ENCODE measurements around the gene EPN1.

EPN1 gene

DNA sequence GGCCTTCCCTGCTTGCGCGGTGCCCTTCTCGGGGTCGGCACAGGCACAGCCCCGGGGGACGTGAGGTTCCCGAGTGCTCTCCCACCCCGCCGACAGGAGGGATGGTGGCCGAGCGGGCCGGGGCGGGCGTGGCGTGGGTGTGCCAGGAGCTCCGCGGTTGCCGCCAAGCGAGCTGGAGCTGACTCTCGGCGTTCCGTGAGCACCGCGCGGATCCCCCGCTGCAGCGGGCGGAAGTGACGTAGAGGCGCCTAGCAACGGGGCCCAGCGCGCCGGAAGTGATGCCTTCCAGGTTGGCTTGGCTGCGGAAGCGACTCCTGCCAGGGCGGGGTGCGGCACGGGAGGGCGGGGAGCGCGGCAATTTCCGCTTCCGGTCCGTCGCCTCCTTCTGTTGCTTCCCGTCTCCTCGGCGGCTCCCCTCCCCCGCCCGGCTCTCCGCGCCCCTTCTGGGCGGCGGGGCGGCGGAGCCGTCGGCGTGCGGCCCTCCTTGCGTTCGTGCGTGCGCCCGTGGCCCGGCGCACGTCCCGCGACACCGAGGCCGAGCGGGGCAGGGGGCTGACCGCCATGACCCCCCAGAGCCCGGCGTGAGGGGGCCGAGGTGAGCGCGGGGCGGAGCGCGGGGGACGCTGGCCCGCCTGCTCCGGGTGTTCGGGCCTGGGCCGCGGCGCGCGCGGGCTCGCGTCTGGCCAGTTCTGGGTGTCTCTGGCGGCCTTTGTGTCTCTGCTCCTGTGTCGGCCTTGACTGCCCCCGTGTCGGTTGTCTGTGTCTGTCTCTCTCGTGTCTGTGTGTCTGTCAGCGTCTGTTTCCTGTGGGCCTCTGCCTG, at the start of gene EPN1:
TSS of gene EPN1 (plus strand) at position 386 of the 820 bp plus-strand sequence. CDS start 3,402 bp downstream, outside the sequence.
- Histone ChIP-seq H3K4me3 (ENCODE audit: low read length in 2 of 2) (peak within 1 kb of the TSS; percentile 96), H3K4me1 (ENCODE audit: control insufficient read depth, insufficient read depth, low read length) (peaks cover 39% of the 10 kb centered on the region), H3K9ac (ENCODE audit: low read length in 2 of 2) (peak within 1 kb of the TSS; percentile 93 to 94), H3K9me3 (ENCODE audit: control insufficient read depth in 2 of 2, low read length in 2 of 2) (no peaks in the 10 kb centered on the region), H3K27me3 (ENCODE audit: control insufficient read depth in 1 of 2, insufficient read depth in 2 of 2, low read length in 2 of 2) (no peaks in the 10 kb centered on the region), H3K36me3 (ENCODE audit: control insufficient read depth in 2 of 2, insufficient read depth in 2 of 2, low read length in 2 of 2) (peaks cover 22 to 27% of the 10 kb centered on the region in 2 donors), H3K27ac (ENCODE audit: low read length) (peak within 1 kb of the TSS; percentile 71)

DNA sequence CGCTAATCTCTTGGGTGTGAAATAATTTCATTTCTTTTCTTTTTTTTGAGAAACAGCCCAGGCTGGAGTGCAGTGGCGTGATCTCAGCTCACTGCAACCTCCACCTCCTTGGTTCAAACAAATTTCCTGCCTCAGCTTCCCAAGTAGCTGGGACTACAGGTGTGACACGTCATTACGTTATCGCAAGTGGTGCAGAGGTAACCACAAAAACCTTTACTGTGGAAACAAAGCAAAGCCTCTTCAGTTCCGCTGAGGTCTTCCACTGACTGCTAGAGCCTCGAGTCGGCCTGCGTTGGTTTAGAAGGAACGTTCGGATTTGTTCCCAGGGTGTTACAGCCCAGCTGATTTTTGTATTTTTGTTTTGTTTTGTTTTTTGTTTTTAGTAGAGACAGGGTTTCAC, 48.7 kb upstream of the EPN1 start:
- H3K9ac ChIP-seq (ENCODE audit: low read length in 2 of 2) = no peak overlapping the region
- no peaks in the 10 kb centered on the region for H3K9me3 ChIP-seq (ENCODE audit: control insufficient read depth in 2 of 2, low read length in 2 of 2)
- H3K4me1 ChIP-seq (ENCODE audit: control insufficient read depth, insufficient read depth, low read length) = peaks cover 3% of the 10 kb centered on the region
- no peak overlapping the region for H3K4me3 ChIP-seq (ENCODE audit: low read length in 2 of 2)
- H3K36me3 ChIP-seq (ENCODE audit: control insufficient read depth in 2 of 2, insufficient read depth in 2 of 2, low read length in 2 of 2) = no peaks in the 10 kb centered on the region
- no peak overlapping the region for H3K27ac ChIP-seq (ENCODE audit: low read length)
- no peaks in the 10 kb centered on the region for H3K27me3 ChIP-seq (ENCODE audit: control insufficient read depth in 1 of 2, insufficient read depth in 2 of 2, low read length in 2 of 2)

DNA sequence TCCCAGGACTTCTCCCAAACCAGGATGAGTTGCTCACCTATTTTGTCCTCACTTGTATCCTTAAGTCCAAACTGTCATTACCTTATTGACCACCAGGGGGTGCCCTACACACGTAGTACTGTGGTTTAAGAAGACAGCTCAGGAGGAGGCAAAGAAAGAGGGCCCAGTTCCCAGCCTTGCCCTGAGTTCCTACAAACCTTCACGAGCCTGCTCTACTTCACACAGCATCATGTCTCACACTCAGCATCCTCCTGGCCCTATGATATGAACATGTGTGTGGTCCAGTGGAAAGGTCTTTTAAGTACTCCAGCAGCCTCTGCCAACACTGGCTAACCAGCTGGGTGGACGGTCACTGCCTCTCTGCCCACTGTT, 42.6 kb upstream of the EPN1 start:
- Histone ChIP-seq H3K4me1 (ENCODE audit: control insufficient read depth, insufficient read depth, low read length) (peaks cover 26% of the 10 kb centered on the region), H3K4me3 (ENCODE audit: low read length in 2 of 2) (no peak overlapping the region), H3K36me3 (ENCODE audit: control insufficient read depth in 2 of 2, insufficient read depth in 2 of 2, low read length in 2 of 2) (no peaks in the 10 kb centered on the region), H3K9me3 (ENCODE audit: control insufficient read depth in 2 of 2, low read length in 2 of 2) (no peaks in the 10 kb centered on the region), H3K9ac (ENCODE audit: low read length in 2 of 2) (peak overlapping the region; percentile 5 to 60), H3K27me3 (ENCODE audit: control insufficient read depth in 1 of 2, insufficient read depth in 2 of 2, low read length in 2 of 2) (no peaks in the 10 kb centered on the region), H3K27ac (ENCODE audit: low read length) (peak overlapping the region; percentile 37)

DNA sequence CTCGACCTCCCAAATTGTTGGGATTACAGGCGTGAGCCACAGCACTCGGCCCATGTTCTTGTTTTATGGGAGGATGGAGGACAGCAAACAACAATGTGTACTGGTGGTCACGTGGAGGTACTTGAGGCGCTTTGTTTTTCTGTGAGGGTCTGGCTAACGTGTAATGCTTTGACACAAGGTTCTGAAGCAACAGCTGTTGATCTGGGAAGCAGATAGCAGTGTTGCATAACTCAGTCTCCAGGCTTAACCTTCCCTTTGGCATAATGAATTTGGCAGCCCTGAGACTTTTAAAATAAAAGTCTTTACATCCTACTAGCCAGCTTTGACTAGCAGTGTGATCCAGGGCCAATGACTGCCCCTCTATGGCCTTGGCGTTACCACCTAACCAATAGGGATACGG, 41.2 kb upstream of the EPN1 start:
- H3K4me3 ChIP-seq (ENCODE audit: low read length in 2 of 2) = no peak overlapping the region
- H3K4me1 ChIP-seq (ENCODE audit: control insufficient read depth, insufficient read depth, low read length) = peaks cover 29% of the 10 kb centered on the region
- no peaks in the 10 kb centered on the region for H3K9me3 ChIP-seq (ENCODE audit: control insufficient read depth in 2 of 2, low read length in 2 of 2)
- H3K9ac ChIP-seq (ENCODE audit: low read length in 2 of 2) = peak overlapping the region in 1 of 2 donors; percentile 100
- H3K36me3 ChIP-seq (ENCODE audit: control insufficient read depth in 2 of 2, insufficient read depth in 2 of 2, low read length in 2 of 2) = no peaks in the 10 kb centered on the region
- no peaks in the 10 kb centered on the region for H3K27me3 ChIP-seq (ENCODE audit: control insufficient read depth in 1 of 2, insufficient read depth in 2 of 2, low read length in 2 of 2)
- peak overlapping the region; percentile 100 for H3K27ac ChIP-seq (ENCODE audit: low read length)

DNA sequence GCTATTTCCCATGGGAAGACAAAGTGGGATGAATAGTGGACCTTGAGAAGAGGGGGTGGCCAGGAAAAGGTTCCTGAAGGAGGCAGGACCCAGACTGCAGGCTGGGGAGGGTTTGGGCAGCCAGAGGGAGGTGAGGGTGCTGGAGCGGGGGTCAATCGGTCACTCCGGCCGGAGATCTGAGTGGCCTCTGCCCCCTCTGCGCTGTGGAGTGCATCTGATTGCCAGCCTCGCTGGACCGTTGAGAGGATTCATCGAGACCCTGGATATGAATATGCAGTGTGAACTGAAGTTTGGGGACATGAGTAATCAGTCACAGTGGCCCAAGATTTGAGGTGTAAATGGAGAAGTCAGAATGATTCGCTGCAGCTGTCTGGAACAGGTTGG, 39.7 kb upstream of the EPN1 start:
- no peaks in the 10 kb centered on the region for H3K27me3 ChIP-seq (ENCODE audit: control insufficient read depth in 1 of 2, insufficient read depth in 2 of 2, low read length in 2 of 2)
- H3K27ac ChIP-seq (ENCODE audit: low read length) = peak overlapping the region; percentile 100
- H3K4me1 ChIP-seq (ENCODE audit: control insufficient read depth, insufficient read depth, low read length) = peaks cover 43% of the 10 kb centered on the region
- peak overlapping the region; percentile 100 for H3K4me3 ChIP-seq (ENCODE audit: low read length in 2 of 2)
- H3K9ac ChIP-seq (ENCODE audit: low read length in 2 of 2) = peak overlapping the region; percentile 100
- H3K36me3 ChIP-seq (ENCODE audit: control insufficient read depth in 2 of 2, insufficient read depth in 2 of 2, low read length in 2 of 2) = no peaks in the 10 kb centered on the region
- no peaks in the 10 kb centered on the region for H3K9me3 ChIP-seq (ENCODE audit: control insufficient read depth in 2 of 2, low read length in 2 of 2)

DNA sequence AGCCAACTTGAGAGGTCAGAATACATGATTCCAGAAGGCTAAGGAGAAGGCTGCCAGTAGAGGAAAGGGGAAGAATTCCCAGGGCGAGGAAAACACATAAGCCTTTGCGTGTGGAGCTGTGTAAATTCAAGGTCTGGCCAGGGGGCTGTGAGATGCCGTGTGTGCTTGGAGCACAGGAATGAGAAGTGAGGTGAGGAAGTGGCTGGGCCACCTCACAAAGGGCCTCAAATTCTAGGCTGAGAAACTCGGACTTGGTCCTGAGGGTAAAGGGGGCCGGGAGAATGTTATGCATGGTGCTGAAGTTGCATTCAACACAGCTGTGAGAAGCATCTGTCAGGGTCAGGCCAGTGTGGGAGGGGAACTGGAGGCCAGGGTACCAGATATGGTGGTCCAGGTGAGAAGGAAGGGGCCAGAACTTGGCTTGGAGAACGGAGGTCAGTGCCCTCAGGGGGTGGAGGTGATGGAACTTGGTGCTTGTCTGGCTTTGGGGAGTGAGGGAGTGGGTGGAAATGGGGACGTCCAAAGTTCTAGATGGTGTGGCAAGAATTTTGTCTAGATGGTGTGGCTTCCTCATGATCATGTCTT, 39.1 kb upstream of the EPN1 start:
- peaks cover 46% of the 10 kb centered on the region for H3K4me1 ChIP-seq (ENCODE audit: control insufficient read depth, insufficient read depth, low read length)
- H3K27me3 ChIP-seq (ENCODE audit: control insufficient read depth in 1 of 2, insufficient read depth in 2 of 2, low read length in 2 of 2) = no peaks in the 10 kb centered on the region
- peak overlapping the region; percentile 100 for H3K4me3 ChIP-seq (ENCODE audit: low read length in 2 of 2)
- H3K27ac ChIP-seq (ENCODE audit: low read length) = peak overlapping the region; percentile 100
- H3K36me3 ChIP-seq (ENCODE audit: control insufficient read depth in 2 of 2, insufficient read depth in 2 of 2, low read length in 2 of 2) = no peaks in the 10 kb centered on the region
- H3K9me3 ChIP-seq (ENCODE audit: control insufficient read depth in 2 of 2, low read length in 2 of 2) = no peaks in the 10 kb centered on the region
- peak overlapping the region; percentile 100 for H3K9ac ChIP-seq (ENCODE audit: low read length in 2 of 2)

DNA sequence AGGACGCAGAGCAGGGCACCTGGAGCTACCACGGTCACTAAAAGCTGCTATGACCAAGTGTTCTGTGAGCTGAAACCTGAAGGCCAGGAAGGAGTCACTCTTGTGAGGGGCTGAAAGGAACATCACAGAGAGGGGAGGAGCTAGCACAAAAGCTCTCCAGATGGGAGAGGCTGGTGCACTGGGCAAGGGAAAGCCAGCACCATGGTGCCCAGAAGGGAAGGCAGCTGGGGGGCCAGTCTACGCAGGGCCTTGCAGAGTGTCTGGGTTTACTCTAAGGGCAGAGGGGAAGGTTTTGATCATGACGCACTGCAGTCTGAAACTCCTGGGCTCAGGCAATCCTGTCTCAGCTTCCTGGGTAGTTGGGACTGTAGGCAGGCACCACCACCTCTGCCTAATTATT, 38.3 kb upstream of the EPN1 start:
- Histone ChIP-seq H3K9me3 (ENCODE audit: control insufficient read depth in 2 of 2, low read length in 2 of 2) (no peaks in the 10 kb centered on the region), H3K9ac (ENCODE audit: low read length in 2 of 2) (no peak overlapping the region), H3K4me1 (ENCODE audit: control insufficient read depth, insufficient read depth, low read length) (peaks cover 48% of the 10 kb centered on the region), H3K27me3 (ENCODE audit: control insufficient read depth in 1 of 2, insufficient read depth in 2 of 2, low read length in 2 of 2) (no peaks in the 10 kb centered on the region), H3K36me3 (ENCODE audit: control insufficient read depth in 2 of 2, insufficient read depth in 2 of 2, low read length in 2 of 2) (no peaks in the 10 kb centered on the region), H3K27ac (ENCODE audit: low read length) (no peak overlapping the region), H3K4me3 (ENCODE audit: low read length in 2 of 2) (peak overlapping the region in 1 of 2 donors; percentile 100)

DNA sequence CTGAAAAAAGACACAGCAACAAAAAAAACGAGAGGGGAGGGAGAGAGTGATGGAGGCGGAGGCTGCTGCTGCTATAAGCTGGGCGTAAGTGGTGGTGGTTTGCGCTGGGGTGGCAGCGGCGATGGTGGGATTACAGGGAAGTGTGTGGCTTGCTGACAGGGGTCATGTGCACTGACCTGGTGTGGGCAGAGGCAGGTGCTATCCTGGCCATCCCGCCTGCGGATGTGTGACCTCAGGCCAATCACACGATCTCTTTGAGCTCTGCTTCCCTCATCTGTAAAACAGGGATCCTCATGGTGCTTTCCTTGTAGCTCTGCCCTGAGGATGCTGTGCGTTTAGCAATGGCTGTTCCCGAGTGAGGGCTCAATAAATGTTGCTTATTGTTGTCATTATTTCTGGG, 37.5 kb upstream of the EPN1 start:
- no peak overlapping the region for H3K27ac ChIP-seq (ENCODE audit: low read length)
- peak overlapping the region in 1 of 2 donors; percentile 8 for H3K4me3 ChIP-seq (ENCODE audit: low read length in 2 of 2)
- H3K9me3 ChIP-seq (ENCODE audit: control insufficient read depth in 2 of 2, low read length in 2 of 2) = no peaks in the 10 kb centered on the region
- H3K36me3 ChIP-seq (ENCODE audit: control insufficient read depth in 2 of 2, insufficient read depth in 2 of 2, low read length in 2 of 2) = no peaks in the 10 kb centered on the region
- peaks cover 51% of the 10 kb centered on the region for H3K4me1 ChIP-seq (ENCODE audit: control insufficient read depth, insufficient read depth, low read length)
- no peaks in the 10 kb centered on the region for H3K27me3 ChIP-seq (ENCODE audit: control insufficient read depth in 1 of 2, insufficient read depth in 2 of 2, low read length in 2 of 2)
- no peak overlapping the region for H3K9ac ChIP-seq (ENCODE audit: low read length in 2 of 2)

DNA sequence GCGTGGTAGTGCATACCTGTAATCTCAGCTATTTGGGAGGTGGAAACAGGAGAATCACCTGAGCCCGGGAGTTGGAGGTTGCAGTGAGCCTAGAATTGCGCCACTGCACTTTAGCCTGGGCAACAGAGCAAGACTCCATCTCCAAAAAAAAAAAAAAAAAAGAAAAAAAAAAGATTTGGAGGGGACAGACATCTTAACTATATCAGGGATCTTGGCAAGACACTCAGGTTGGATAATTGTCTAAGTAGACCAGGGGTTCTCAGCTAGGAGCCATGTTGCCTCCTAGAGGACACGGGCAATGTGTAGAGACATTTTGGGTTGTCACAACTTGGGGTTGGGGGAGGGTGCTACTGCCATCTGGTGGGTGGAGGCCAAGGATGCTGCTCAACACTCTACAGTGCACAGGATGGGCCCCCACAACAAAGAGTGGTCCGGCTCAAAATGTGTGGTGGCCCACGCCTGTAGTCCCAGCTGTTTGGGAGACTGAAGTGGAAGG, 36.1 kb upstream of the EPN1 start:
- Histone ChIP-seq H3K9me3 (ENCODE audit: control insufficient read depth in 2 of 2, low read length in 2 of 2) (no peaks in the 10 kb centered on the region), H3K4me1 (ENCODE audit: control insufficient read depth, insufficient read depth, low read length) (peaks cover 59% of the 10 kb centered on the region), H3K4me3 (ENCODE audit: low read length in 2 of 2) (no peak overlapping the region), H3K27me3 (ENCODE audit: control insufficient read depth in 1 of 2, insufficient read depth in 2 of 2, low read length in 2 of 2) (no peaks in the 10 kb centered on the region), H3K9ac (ENCODE audit: low read length in 2 of 2) (no peak overlapping the region), H3K27ac (ENCODE audit: low read length) (no peak overlapping the region), H3K36me3 (ENCODE audit: control insufficient read depth in 2 of 2, insufficient read depth in 2 of 2, low read length in 2 of 2) (no peaks in the 10 kb centered on the region)

DNA sequence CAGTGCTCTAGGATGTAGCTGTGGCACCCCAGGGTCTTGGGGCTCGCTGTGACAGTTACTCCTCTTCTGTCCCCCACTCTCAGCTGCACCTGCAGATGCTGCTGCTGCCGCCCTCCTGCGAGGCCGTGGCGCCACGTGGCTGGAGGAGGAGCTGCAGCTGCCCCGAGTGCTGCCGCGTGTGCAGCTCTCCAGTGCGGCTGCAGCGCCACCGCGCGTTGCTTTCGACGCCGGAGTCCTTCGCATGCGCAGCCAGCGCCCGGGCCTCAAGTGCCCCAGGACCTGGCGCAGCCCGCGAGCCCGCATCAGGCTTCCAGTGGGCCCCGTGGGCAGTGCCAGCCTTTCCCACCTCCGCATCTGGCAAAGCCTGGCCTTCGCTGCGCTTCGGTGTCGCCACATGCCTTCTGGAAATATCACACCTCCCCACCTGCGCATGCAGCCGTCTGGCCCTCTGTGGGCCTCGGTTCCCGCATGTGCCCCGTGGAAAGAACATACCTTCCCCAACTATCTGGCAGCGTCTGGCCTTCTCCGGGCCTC, 34.9 kb upstream of the EPN1 start:
- peak overlapping the region; percentile 73 to 79 for H3K9ac ChIP-seq (ENCODE audit: low read length in 2 of 2)
- H3K4me3 ChIP-seq (ENCODE audit: low read length in 2 of 2) = peak overlapping the region; percentile 81 to 93
- peaks cover under 1 to 3% of the 10 kb centered on the region in 2 donors for H3K36me3 ChIP-seq (ENCODE audit: control insufficient read depth in 2 of 2, insufficient read depth in 2 of 2, low read length in 2 of 2)
- H3K4me1 ChIP-seq (ENCODE audit: control insufficient read depth, insufficient read depth, low read length) = peaks cover 71% of the 10 kb centered on the region
- no peaks in the 10 kb centered on the region for H3K9me3 ChIP-seq (ENCODE audit: control insufficient read depth in 2 of 2, low read length in 2 of 2)
- no peaks in the 10 kb centered on the region for H3K27me3 ChIP-seq (ENCODE audit: control insufficient read depth in 1 of 2, insufficient read depth in 2 of 2, low read length in 2 of 2)
- peak overlapping the region; percentile 88 for H3K27ac ChIP-seq (ENCODE audit: low read length)
